ENCODE data around the gene MIPOL1. TPM values are rescaled to one million over a fixed set of nuclear protein-coding genes. Genes with fewer than 3 reads are reported as not detected.
"Not testable (repeated sequence)": the region's sequence is repeated elsewhere in the genome, so short reads cannot be mapped to it uniquely, and the experiment has no call there.

MIPOL1 gene
- total RNA-seq, 1 donor from 2014 or later = 2.8 TPM

GRCh38 chr14:37376944-37377609 is 179.3 kb downstream of the MIPOL1 start:
- DNase-seq (ENCODE audit: low spot score) (no peak), ATAC-seq (no peak)

GRCh38 chr14:37384870-37385596 is 187.3 kb downstream of the MIPOL1 start:
- DNase-seq (ENCODE audit: low spot score) = peak; percentile 53

GRCh38 chr14:37397157-37397940 is 199.6 kb downstream of the MIPOL1 start:
- not testable (repeated sequence) for ATAC-seq; DNase-seq (ENCODE audit: low spot score)

More at GRCh38 chr14:37384870-37385596, 187.3 kb downstream of the MIPOL1 start:
- peak; percentile 98 for ATAC-seq

- ATAC-seq = no peak
- DNase-seq (ENCODE audit: low spot score) = no peak
Observed at GRCh38 chr14:37397941-37398215, 200.1 kb downstream of the MIPOL1 start.

- no peak for ATAC-seq
- DNase-seq (ENCODE audit: low spot score) = no peak
Observed at GRCh38 chr14:37399517-37399916, 201.8 kb downstream of the MIPOL1 start.

GRCh38 chr14:37401093-37401492 is 203.4 kb downstream of the MIPOL1 start:
- DNase-seq (ENCODE audit: low spot score) (no peak), ATAC-seq (no peak)

- no peak for ATAC-seq
Observed at GRCh38 chr14:37403626-37404025, 205.9 kb downstream of the MIPOL1 start.

GRCh38 chr14:37406095-37406494 is 208.4 kb downstream of the MIPOL1 start:
- no peak for ATAC-seq

More at GRCh38 chr14:37403626-37404025, 205.9 kb downstream of the MIPOL1 start:
- DNase-seq (ENCODE audit: low spot score) = no peak

GRCh38 chr14:37411079-37411735 is 213.5 kb downstream of the MIPOL1 start:
- DNase-seq (ENCODE audit: low spot score) = no peak
- no peak for ATAC-seq

More at GRCh38 chr14:37406095-37406494, 208.4 kb downstream of the MIPOL1 start:
- no peak for DNase-seq (ENCODE audit: low spot score)

GRCh38 chr14:37413050-37413449 is 215.3 kb downstream of the MIPOL1 start:
- ATAC-seq (no peak), DNase-seq (ENCODE audit: low spot score) (no peak)

- no peak for ATAC-seq
- DNase-seq (ENCODE audit: low spot score) = no peak
Observed at GRCh38 chr14:37413504-37414003, 215.8 kb downstream of the MIPOL1 start.

- DNase-seq (ENCODE audit: low spot score) (no peak), ATAC-seq (no peak)
Observed at GRCh38 chr14:37416264-37416663, 218.5 kb downstream of the MIPOL1 start.

GRCh38 chr14:37417151-37417550 is 219.4 kb downstream of the MIPOL1 start:
- DNase-seq (ENCODE audit: low spot score) (no peak), ATAC-seq (no peak)

- ATAC-seq (no peak), DNase-seq (ENCODE audit: low spot score) (no peak)
Observed at GRCh38 chr14:37417833-37418232, 220.1 kb downstream of the MIPOL1 start.

- no peak for DNase-seq (ENCODE audit: low spot score)
- ATAC-seq = peak; percentile 52
Observed at GRCh38 chr14:37420622-37421021, 222.9 kb downstream of the MIPOL1 start.

GRCh38 chr14:37422319-37422718 is 224.6 kb downstream of the MIPOL1 start:
- DNase-seq (ENCODE audit: low spot score) = no peak
- ATAC-seq = peak; percentile 61

- ATAC-seq (peak; percentile 77), DNase-seq (ENCODE audit: low spot score) (no peak)
Observed at GRCh38 chr14:37422748-37423147, 225.0 kb downstream of the MIPOL1 start.

- ATAC-seq = no peak
- DNase-seq (ENCODE audit: low spot score) = no peak
Observed at GRCh38 chr14:37428954-37429353, 231.2 kb downstream of the MIPOL1 start.

- ATAC-seq (no peak), DNase-seq (ENCODE audit: low spot score) (no peak)
Observed at GRCh38 chr14:37429618-37430017, 231.9 kb downstream of the MIPOL1 start.

GRCh38 chr14:37434867-37435266 is 237.1 kb downstream of the MIPOL1 start:
- DNase-seq (ENCODE audit: low spot score) = no peak
- ATAC-seq = no peak

- ATAC-seq (no peak), DNase-seq (ENCODE audit: low spot score) (no peak)
Observed at GRCh38 chr14:37436519-37436918, 238.8 kb downstream of the MIPOL1 start.

Data from left lobe of liver (tissue), 2 donors.